Measurements from ENCODE around the gene ASB7. TPM values are rescaled to one million over a fixed set of nuclear protein-coding genes. Genes with fewer than 3 reads are reported as not detected.

The ASB7 gene
- total RNA-seq, 3 donors from 2014 or later (not counting 1 experiment from before 2014, with no cell fraction given) = 16.1 to 23.1 (median 20.5) TPM

DNA sequence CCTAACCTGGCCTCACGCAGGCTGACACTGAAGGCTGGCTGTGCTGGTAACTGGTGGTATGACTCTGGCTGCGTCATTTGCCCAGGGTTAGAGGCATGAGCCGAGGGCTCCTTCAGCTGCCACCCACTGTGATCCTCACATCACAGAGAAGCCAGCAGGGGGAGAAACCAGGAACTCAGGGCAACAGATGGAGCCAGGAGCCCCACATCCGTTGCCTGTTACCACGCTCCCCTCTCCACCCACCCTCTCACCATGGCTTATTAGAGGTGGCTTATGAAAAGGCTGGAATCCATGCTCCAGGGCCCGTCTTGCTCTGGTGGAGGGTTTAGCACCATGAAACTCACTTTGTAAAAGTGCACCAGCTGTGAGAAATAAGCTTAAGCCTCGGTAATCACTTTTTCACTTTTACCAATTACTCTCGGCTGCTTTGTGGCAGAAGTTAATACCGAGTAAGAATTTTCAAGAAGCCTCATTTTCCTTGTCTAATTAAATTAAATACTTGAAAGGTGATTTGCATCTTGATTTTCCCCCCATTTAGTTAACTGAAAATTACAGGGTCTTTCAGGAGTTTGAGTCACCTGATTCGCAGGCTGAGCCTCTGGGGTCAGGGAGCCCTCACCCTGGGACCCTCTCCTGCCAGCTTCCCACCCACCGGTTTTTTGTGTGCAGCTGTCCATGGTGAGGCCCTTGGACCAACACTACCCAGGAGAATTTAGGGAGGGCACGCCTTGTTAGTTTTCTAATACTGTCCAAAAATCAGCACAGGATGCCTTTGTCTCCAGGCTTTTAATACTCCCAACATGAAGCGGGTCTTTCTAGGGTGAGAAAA is 60.9 kb downstream of the ASB7 start:
- TF ChIP-seq, protein P1, sequence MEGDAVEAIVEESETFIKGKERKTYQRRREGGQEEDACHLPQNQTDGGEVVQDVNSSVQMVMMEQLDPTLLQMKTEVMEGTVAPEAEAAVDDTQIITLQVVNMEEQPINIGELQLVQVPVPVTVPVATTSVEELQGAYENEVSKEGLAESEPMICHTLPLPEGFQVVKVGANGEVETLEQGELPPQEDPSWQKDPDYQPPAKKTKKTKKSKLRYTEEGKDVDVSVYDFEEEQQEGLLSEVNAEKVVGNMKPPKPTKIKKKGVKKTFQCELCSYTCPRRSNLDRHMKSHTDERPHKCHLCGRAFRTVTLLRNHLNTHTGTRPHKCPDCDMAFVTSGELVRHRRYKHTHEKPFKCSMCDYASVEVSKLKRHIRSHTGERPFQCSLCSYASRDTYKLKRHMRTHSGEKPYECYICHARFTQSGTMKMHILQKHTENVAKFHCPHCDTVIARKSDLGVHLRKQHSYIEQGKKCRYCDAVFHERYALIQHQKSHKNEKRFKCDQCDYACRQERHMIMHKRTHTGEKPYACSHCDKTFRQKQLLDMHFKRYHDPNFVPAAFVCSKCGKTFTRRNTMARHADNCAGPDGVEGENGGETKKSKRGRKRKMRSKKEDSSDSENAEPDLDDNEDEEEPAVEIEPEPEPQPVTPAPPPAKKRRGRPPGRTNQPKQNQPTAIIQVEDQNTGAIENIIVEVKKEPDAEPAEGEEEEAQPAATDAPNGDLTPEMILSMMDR (IDR thresholded peaks at IDR 0.05) = no peak
- no peaks in the 10 kb centered on the region for H3K9me3 ChIP-seq (ENCODE audit: control insufficient read depth, insufficient read depth, low read length)
- no peaks in the 10 kb centered on the region for H3K4me1 Mint-ChIP-seq
- no peak overlapping the region for H3K27ac Mint-ChIP-seq
- no peak overlapping the region for H3K4me3 ChIP-seq (ENCODE audit: low read length)
- no peaks in the 10 kb centered on the region for H3K4me1 ChIP-seq (ENCODE audit: control insufficient read depth, insufficient read depth, low read length)
- ATAC-seq (no peak), DNase-seq (no peak)
- H3K4me3 Mint-ChIP-seq = no peak overlapping the region
- no peaks in the 10 kb centered on the region for H3K27me3 ChIP-seq (ENCODE audit: control insufficient read depth, insufficient read depth, low read length)
- no peaks in the 10 kb centered on the region for H3K36me3 ChIP-seq (ENCODE audit: control insufficient read depth, insufficient read depth, low read length)
- no peak overlapping the region for H3K27ac ChIP-seq (ENCODE audit: low read length)
- no peaks in the 10 kb centered on the region for H3K36me3 Mint-ChIP-seq
- H3K9me3 Mint-ChIP-seq = no peaks in the 10 kb centered on the region
- 61% methylated on average over 10 of the region's 13 CpGs for WGBS (ENCODE audit: insufficient coverage)
- H3K27me3 Mint-ChIP-seq (ENCODE audit: low read depth in 2 of 2) = peaks cover 8 to 30% of the 10 kb centered on the region in 2 donors
- intact Hi-C loops (cut with micrococcal nuclease) = no loop called here

DNA sequence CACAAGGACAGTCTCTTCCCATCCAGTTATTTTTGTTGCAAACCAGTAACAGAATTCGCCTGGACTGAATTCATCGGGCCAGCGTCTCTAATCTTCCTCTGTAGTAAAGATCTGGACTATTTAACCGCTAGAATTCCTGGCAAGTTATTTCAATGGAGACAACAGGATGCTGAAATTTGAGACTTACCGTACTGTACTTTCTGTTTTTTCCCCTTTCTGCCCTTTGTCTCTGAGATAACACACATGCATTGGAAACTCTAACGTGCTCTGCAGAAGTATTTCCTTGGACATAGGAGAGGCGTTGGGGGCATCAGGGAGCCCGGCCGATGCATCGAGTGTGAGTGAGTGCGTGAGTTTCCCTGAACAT is 61.5 kb downstream of the ASB7 start:
- whole genome bisulfite sequencing (ENCODE audit: insufficient coverage) = 79% methylated on average over 11 of the region's 11 CpGs
- H3K36me3 Mint-ChIP-seq = no peaks in the 10 kb centered on the region
- intact Hi-C loops (cut with micrococcal nuclease) = no loop called here

DNA sequence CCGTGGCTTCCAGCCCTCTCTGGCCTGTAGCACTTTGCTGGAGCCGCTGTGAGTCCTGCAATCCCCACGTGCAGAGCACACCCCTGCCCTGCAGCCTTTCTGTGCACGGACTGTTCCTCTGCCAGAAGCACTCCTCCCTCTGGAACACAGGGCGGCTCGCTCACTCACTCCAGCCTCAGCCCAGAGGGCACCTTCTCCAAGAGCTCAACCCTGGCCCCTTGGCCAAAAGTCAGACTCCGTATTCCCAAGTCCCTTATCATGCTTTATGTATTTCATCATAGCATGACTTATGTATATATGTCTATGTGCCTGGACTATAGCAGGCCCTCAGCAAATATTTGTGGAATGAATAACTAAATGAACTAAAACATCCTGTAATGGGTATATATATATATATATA is 63.2 kb downstream of the ASB7 start:
- H3K4me3 ChIP-seq (ENCODE audit: low read length) = no peak overlapping the region
- Mint-ChIP-seq H3K4me1 (no peaks in the 10 kb centered on the region), H3K27ac (no peak overlapping the region), H3K36me3 (no peaks in the 10 kb centered on the region), H3K4me3 (no peak overlapping the region), H3K27me3 (ENCODE audit: low read depth in 2 of 2) (peaks cover 8 to 31% of the 10 kb centered on the region in 2 donors), H3K9me3 (no peaks in the 10 kb centered on the region)
- no peaks in the 10 kb centered on the region for H3K4me1 ChIP-seq (ENCODE audit: control insufficient read depth, insufficient read depth, low read length)
- H3K27me3 ChIP-seq (ENCODE audit: control insufficient read depth, insufficient read depth, low read length) = no peaks in the 10 kb centered on the region
- H3K9me3 ChIP-seq (ENCODE audit: control insufficient read depth, insufficient read depth, low read length) = no peaks in the 10 kb centered on the region
- ATAC-seq (no peak), DNase-seq (no peak)
- H3K27ac ChIP-seq (ENCODE audit: low read length) = no peak overlapping the region
- 76% methylated on average over 6 of the region's 7 CpGs for WGBS (ENCODE audit: insufficient coverage)
- intact Hi-C loops (cut with micrococcal nuclease) = no loop called here
- no peaks in the 10 kb centered on the region for H3K36me3 ChIP-seq (ENCODE audit: control insufficient read depth, insufficient read depth, low read length)
- TF ChIP-seq, protein P1 (IDR thresholded peaks at IDR 0.05) = no peak

More for the DNA sequence above, 61.5 kb downstream of the ASB7 start:
- DNase-seq = no peak
- Mint-ChIP-seq H3K27me3 (ENCODE audit: low read depth in 2 of 2) (peaks cover 8 to 31% of the 10 kb centered on the region in 2 donors), H3K27ac (no peak overlapping the region), H3K4me1 (no peaks in the 10 kb centered on the region), H3K9me3 (no peaks in the 10 kb centered on the region), H3K4me3 (no peak overlapping the region)
- Histone ChIP-seq H3K27ac (ENCODE audit: low read length) (no peak overlapping the region), H3K9me3 (ENCODE audit: control insufficient read depth, insufficient read depth, low read length) (no peaks in the 10 kb centered on the region), H3K36me3 (ENCODE audit: control insufficient read depth, insufficient read depth, low read length) (no peaks in the 10 kb centered on the region), H3K27me3 (ENCODE audit: control insufficient read depth, insufficient read depth, low read length) (no peaks in the 10 kb centered on the region), H3K4me1 (ENCODE audit: control insufficient read depth, insufficient read depth, low read length) (no peaks in the 10 kb centered on the region), H3K4me3 (ENCODE audit: low read length) (no peak overlapping the region)
- no peak for ATAC-seq
- TF ChIP-seq, protein P1 (IDR thresholded peaks at IDR 0.05) = no peak

All from natural killer cell (primary cell).